Spleen (tissue), 11 donors: ENCODE results near the gene ITPA. TPM values are rescaled to one million over a fixed set of nuclear protein-coding genes. Genes with fewer than 3 reads are reported as not detected.
A peak's percentile ranks its signal among the peaks of the same experiment; 100 is the strongest.
"Not testable (repeated sequence)": the region's sequence is repeated elsewhere in the genome, so short reads cannot be mapped to it uniquely, and the experiment has no call there.

Experiments used
- DNase-seq: peaks from one replicate; pipeline ENCODE4 v3.0.0-alpha.2; 2020
- H3K27ac ChIP-seq, 8 donors: fragments of 200-600 bp; sonication (generic) in 7 of 8; 1 replicate in 4 of 8; 2 replicates in 4 of 8; pipeline versions ENCODE4 v1.5.0 to v1.8.0; 2016 to 2021; ENCODE audit warnings: inconsistent platforms in 4 of 8, mild to moderate bottlenecking in 4 of 8, moderate library complexity in 1 of 8
- H3K27me3 ChIP-seq, 7 donors: fragments of 200-600 bp; sonication (generic) in 6 of 7; replicated peaks in 1 of 7; 1 replicate in 4 of 7; 2 replicates in 3 of 7; pipeline versions ENCODE4 v1.5.0 to v1.8.0; 2016 to 2021; ENCODE audit warnings: inconsistent platforms in 3 of 7, mild to moderate bottlenecking in 1 of 7
- H3K36me3 ChIP-seq, 6 donors: fragments of 200-600 bp; sonication (generic) in 5 of 6; 1 replicate in 4 of 6; 2 replicates in 2 of 6; pipeline versions ENCODE4 v1.5.0 to v1.8.0; 2016 to 2021; ENCODE audit warnings: inconsistent platforms in 2 of 6
- H3K4me1 ChIP-seq, 6 donors: fragments of 200-600 bp; sonication (generic) in 5 of 6; 1 replicate in 3 of 6; 2 replicates in 3 of 6; pipeline versions ENCODE4 v1.5.0 to v1.8.0; 2016 to 2021; ENCODE audit warnings: inconsistent platforms in 3 of 6
- H3K4me3 ChIP-seq, 8 donors: fragments of 200-600 bp; sonication (generic) in 7 of 8; 1 replicate in 4 of 8; 2 replicates in 4 of 8; pipeline versions ENCODE4 v1.5.0 to v1.8.0; 2016 to 2021; ENCODE audit warnings: inconsistent platforms in 4 of 8, mild to moderate bottlenecking in 4 of 8, moderate library complexity in 2 of 8
- H3K9me3 ChIP-seq, 8 donors: fragments of 200-600 bp; sonication (generic) in 7 of 8; 1 replicate in 4 of 8; 2 replicates in 4 of 8; pipeline versions ENCODE4 v1.5.0 to v1.8.0; 2016 to 2021; ENCODE audit warnings: inconsistent platforms in 4 of 8
- POLR2A ChIP-seq, 3 donors: fragments of 450-650 bp; IDR thresholded peaks; one replicate each; pipeline ENCODE4 v1.5.1; 2017; ENCODE audit warnings: antibody characterized with exemption in 3 of 3, mild to moderate bottlenecking in 1 of 3
- POLR2AphosphoS5 ChIP-seq, 3 donors: sonication (generic); formaldehyde crosslinking; IDR thresholded peaks; one replicate each; pipeline ENCODE4 v1.5.1; 2017; ENCODE audit warnings: antibody characterized with exemption in 3 of 3
- WGBS, 5 donors: extraction: QIAGEN DNeasy Blood & Tissue Kit in 3 of 5; methylation state at CpG; one replicate each; pipeline versions ENCODE4 v1.1.5 to v1.1.7; 2013 to 2018; 5-methylcytosine and 5-hydroxymethylcytosine counted together
- intact Hi-C: fragments of 100-400 bp; cut with DNase I; formaldehyde crosslinking; loops from one replicate; pipeline ENCODE4 v1.15.0; 2023; ENCODE audit warnings: low total_unique reads
- polyA plus RNA-seq, 3 donors: library from polyadenylated mRNA; stranded (reverse); fragments of 200-250 nt; gene quantifications; one replicate each; pipeline ENCODE4 v1.2.1, GENCODE V29; 2013
- total RNA-seq, 7 donors: library from RNA; depleted of rRNA in 3 of 7; stranded (reverse); fragments of >200 nt in 3 of 7; fragmentation: NEBNext Ultra II Directional in 4 of 7; extraction: Animal tissue kit (Norgen Biotek cat#: 25700) in 4 of 7; gene quantifications; one replicate each; pipeline versions ENCODE4 v1.1.0 to v1.2.1, GENCODE V29; 2016 to 2021
- TF ChIP-seq, protein P1 (sequence below), 11 experiments: fragments of 200-600 bp in 7 of 11; fragments of 450-650 bp in 4 of 11; sonication (generic) in 4 of 11; IDR thresholded peaks in 8 of 11; conservative IDR thresholded peaks in 3 of 11; 1 replicate in 7 of 11; 2 replicates in 4 of 11; pipeline versions ENCODE4 v1.4.0 to v1.8.0; 2016 to 2021; ENCODE audit warnings: antibody characterized with exemption in 11 of 11, inconsistent platforms in 4 of 11, mild to moderate bottlenecking in 1 of 11
- donor health status: healthy with polysubstance abuse.
- donor health status: DM: no; HTN: no; CAD: no; lungs with moderate emphysema.
- donor health status: DM: no; HTN: no; CAD: no.
- donor health status: Bipolar disorder and iron deficiency.
- donor health status: healthy.
- donor health status: DM: no; HTN: no; CAD: no.
- donor health status: DM: yes; HTN: yes; CAD: no.

Gene ITPA
- total and polyA plus RNA-seq, 10 donors, result 26.1 to 173 (median 43.9) TPM

DNA sequence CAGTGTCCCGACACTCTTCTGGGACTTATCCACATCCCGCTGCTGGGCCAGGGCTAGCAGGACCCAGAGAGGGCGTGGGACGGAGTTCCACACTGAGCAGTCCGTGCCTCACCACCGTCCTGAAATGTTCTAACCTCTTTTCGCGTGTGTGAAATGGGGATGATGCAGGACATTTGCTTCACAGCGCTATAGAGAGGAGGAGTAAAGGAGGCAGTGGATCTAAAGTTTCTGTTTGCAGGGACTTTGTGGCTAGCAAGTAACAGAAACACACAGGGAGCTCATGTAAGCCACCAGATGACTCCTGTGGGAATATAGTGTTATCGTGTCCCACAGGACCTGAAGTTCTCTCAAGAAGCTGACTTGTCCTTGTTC is 634 bp downstream of the ITPA start:
- 0 to 4% (median 2%) methylated on average over 10 of the region's 10 CpGs for WGBS, 5 donors
- DNase-seq, result no peak
- intact Hi-C loops, result loop anchor here (10.0 kb wide), 1 partner anchor 105 kb away; no protein-coding TSS in a partner anchor
- Histone ChIP-seq H3K27ac (peak overlapping the region; percentile 85 to 94 (median 90)), H3K27me3 (no peaks in the 10 kb centered on the region), H3K4me3 (peak overlapping the region; percentile 76 to 97 (median 84)), H3K4me1 (peaks cover 12 to 34% (median 21%) of the 10 kb centered on the region in 6 donors), H3K36me3 (peaks cover 0 to 21% (median 16%) of the 10 kb centered on the region in 6 donors), H3K9me3 (no peaks in the 10 kb centered on the region)
- no peak for TF ChIP-seq POLR2AphosphoS5 (IDR thresholded peaks at IDR 0.05)
- TF ChIP-seq, protein P1, sequence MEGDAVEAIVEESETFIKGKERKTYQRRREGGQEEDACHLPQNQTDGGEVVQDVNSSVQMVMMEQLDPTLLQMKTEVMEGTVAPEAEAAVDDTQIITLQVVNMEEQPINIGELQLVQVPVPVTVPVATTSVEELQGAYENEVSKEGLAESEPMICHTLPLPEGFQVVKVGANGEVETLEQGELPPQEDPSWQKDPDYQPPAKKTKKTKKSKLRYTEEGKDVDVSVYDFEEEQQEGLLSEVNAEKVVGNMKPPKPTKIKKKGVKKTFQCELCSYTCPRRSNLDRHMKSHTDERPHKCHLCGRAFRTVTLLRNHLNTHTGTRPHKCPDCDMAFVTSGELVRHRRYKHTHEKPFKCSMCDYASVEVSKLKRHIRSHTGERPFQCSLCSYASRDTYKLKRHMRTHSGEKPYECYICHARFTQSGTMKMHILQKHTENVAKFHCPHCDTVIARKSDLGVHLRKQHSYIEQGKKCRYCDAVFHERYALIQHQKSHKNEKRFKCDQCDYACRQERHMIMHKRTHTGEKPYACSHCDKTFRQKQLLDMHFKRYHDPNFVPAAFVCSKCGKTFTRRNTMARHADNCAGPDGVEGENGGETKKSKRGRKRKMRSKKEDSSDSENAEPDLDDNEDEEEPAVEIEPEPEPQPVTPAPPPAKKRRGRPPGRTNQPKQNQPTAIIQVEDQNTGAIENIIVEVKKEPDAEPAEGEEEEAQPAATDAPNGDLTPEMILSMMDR (IDR thresholded peaks at IDR 0.05 in 8 of 11, conservative IDR thresholded peaks at IDR 0.05 in 3 of 11), result no peak
- no peak for TF ChIP-seq POLR2A (IDR thresholded peaks at IDR 0.05)

DNA sequence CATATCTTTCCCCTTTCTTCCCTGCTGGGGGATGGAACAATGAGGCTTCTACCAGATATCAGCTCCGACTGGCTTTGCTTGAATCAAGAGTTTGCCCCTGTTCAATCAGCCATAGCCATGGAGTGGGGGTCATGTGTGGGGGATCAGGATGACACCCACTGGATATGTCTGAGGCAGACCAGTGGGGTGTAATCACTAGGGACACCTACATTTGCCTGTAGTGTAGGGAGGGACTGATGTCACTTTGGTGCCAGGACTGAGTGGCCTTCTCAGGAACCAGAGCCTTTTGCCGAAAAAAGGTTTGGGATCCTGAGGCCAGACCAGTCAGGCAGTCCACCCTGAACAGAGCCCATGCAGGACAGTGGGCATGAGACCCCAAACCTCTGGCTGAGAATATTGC is 1.0 kb downstream of the ITPA start:
- no peak for DNase-seq
- H3K27me3 ChIP-seq, result no peaks in the 10 kb centered on the region
- intact Hi-C loops, result loop anchor here (10.0 kb wide), 1 partner anchor 104 kb away; no protein-coding TSS in a partner anchor
- no peaks in the 10 kb centered on the region for H3K9me3 ChIP-seq
- H3K27ac ChIP-seq, result peak overlapping the region in 1 of 8 donors; percentile 94
- H3K36me3 ChIP-seq, result peaks cover 0 to 25% (median 20%) of the 10 kb centered on the region in 6 donors
- TF ChIP-seq, protein P1 (IDR thresholded peaks at IDR 0.05 in 8 of 11, conservative IDR thresholded peaks at IDR 0.05 in 3 of 11), result no peak
- TF ChIP-seq POLR2AphosphoS5 (IDR thresholded peaks at IDR 0.05) (no peak), POLR2A (IDR thresholded peaks at IDR 0.05) (no peak)
- WGBS, 5 donors, result 75 to 86% (median 80%) methylated on average over 2 of the region's 2 CpGs
- peaks cover 12 to 34% (median 20%) of the 10 kb centered on the region in 6 donors for H3K4me1 ChIP-seq
- H3K4me3 ChIP-seq, result peak overlapping the region; percentile 76 to 97 (median 84)

GRCh38 chr20:3213226-3213625 is 3.9 kb downstream of the ITPA start:
- TF ChIP-seq POLR2A (IDR thresholded peaks at IDR 0.05), result no peak
- TF ChIP-seq, protein P1 (IDR thresholded peaks at IDR 0.05 in 8 of 11, conservative IDR thresholded peaks at IDR 0.05 in 3 of 11), result no peak
- TF ChIP-seq POLR2AphosphoS5 (IDR thresholded peaks at IDR 0.05), result no peak
- intact Hi-C loops, result loop anchor here (10.0 kb wide), 1 partner anchor 102 kb away; no protein-coding TSS in a partner anchor
- Histone ChIP-seq H3K9me3 (no peaks in the 10 kb centered on the region), H3K36me3 (peaks cover 0 to 51% (median 29%) of the 10 kb centered on the region in 6 donors), H3K27ac (no peak overlapping the region), H3K27me3 (no peaks in the 10 kb centered on the region), H3K4me3 (no peak overlapping the region), H3K4me1 (peaks cover 12 to 34% (median 22%) of the 10 kb centered on the region in 6 donors)
- DNase-seq, result no peak
- WGBS, 5 donors, result 88 to 99% (median 96%) methylated on average over 7 of the region's 7 CpGs

- H3K27ac ChIP-seq, DNase-seq, H3K27me3 ChIP-seq, H3K4me3 ChIP-seq, H3K9me3 ChIP-seq: not testable (repeated sequence)
- WGBS, 5 donors, result 88 to 96% (median 93%) methylated on average over 7 of the region's 7 CpGs
- intact Hi-C loops, result loop anchor here (10.0 kb wide), 1 partner anchor 99 kb away; no protein-coding TSS in a partner anchor
- Histone ChIP-seq H3K36me3 (peaks cover 0 to 63% (median 38%) of the 10 kb centered on the region in 6 donors), H3K4me1 (peaks cover 7 to 24% (median 16%) of the 10 kb centered on the region in 6 donors)
Measured at GRCh38 chr20:3215359-3215917, 6.1 kb downstream of the ITPA start.
